BLaER1 (cell line): Measurements from ENCODE around the gene NAIF1.
"Not testable (repeated sequence)": the region's sequence is repeated elsewhere in the genome, so short reads cannot be mapped to it uniquely, and the experiment has no call there.

Experiments
- H3K27ac ChIP-seq: shearing (Covaris generic); formaldehyde crosslinking; 2 replicates; pipeline ENCODE4 v1.8.1; 2022
- H3K27me3 ChIP-seq: shearing (Covaris generic); formaldehyde crosslinking; 2 replicates; pipeline ENCODE4 v1.8.1; 2022
- H3K36me3 ChIP-seq: shearing (Covaris generic); formaldehyde crosslinking; 2 replicates; pipeline ENCODE4 v1.8.1; 2022
- H3K4me1 ChIP-seq: shearing (Covaris generic); formaldehyde crosslinking; 2 replicates; pipeline ENCODE4 v1.8.1; 2022
- H3K4me2 ChIP-seq: shearing (Covaris generic); formaldehyde crosslinking; 2 replicates; pipeline ENCODE4 v1.8.1; 2022
- H3K4me3 ChIP-seq: shearing (Covaris generic); formaldehyde crosslinking; 2 replicates; pipeline ENCODE4 v1.8.1; 2022
- H3K9ac ChIP-seq: shearing (Covaris generic); formaldehyde crosslinking; 2 replicates; pipeline ENCODE4 v1.8.1; 2022
- H3K9me3 ChIP-seq: shearing (Covaris generic); formaldehyde crosslinking; 2 replicates; pipeline ENCODE4 v1.8.1; 2022
- H4K20me1 ChIP-seq: shearing (Covaris generic); formaldehyde crosslinking; 2 replicates; pipeline ENCODE4 v1.8.1; 2022
- Cebpa-rat ChIP-seq: shearing (Covaris generic); IDR thresholded peaks from 2 replicates; pipeline ENCODE4 v1.8.1; 2022

NAIF1 gene

GRCh38 chr9:128054087-128054486, 13.0 kb downstream of the NAIF1 start:
- Histone ChIP-seq H3K4me1 (peaks cover 25% of the 10 kb centered on the region), H3K4me2 (peak overlapping the region; percentile 63; the same call in 1 of the 2 replicates), H3K27ac (no peak overlapping the region), H3K9me3 (no peaks in the 10 kb centered on the region), H3K4me3 (no peak overlapping the region), H3K36me3 (no peaks in the 10 kb centered on the region), H3K9ac (no peak overlapping the region), H3K27me3 (no peaks in the 10 kb centered on the region), H4K20me1 (no peaks in the 10 kb centered on the region)
- TF ChIP-seq Cebpa-rat, result no peak

GRCh38 chr9:128053560-128053959, 13.6 kb downstream of the NAIF1 start:
- Histone ChIP-seq H3K27me3 (no peaks in the 10 kb centered on the region), H3K36me3 (no peaks in the 10 kb centered on the region), H3K9me3 (no peaks in the 10 kb centered on the region), H3K9ac (no peak overlapping the region), H3K4me1 (peaks cover 25% of the 10 kb centered on the region), H3K4me2 (no peak overlapping the region), H4K20me1 (no peaks in the 10 kb centered on the region), H3K27ac (no peak overlapping the region), H3K4me3 (no peak overlapping the region)
- TF ChIP-seq Cebpa-rat, result no peak

GRCh38 chr9:128051932-128052709, 15.0 kb downstream of the NAIF1 start:
- Histone ChIP-seq H4K20me1 (no peaks in the 10 kb centered on the region), H3K36me3 (no peaks in the 10 kb centered on the region), H3K27ac (no peak overlapping the region), H3K4me3 (no peak overlapping the region), H3K9me3 (no peaks in the 10 kb centered on the region), H3K4me2 (no peak overlapping the region), H3K4me1 (peaks cover 25% of the 10 kb centered on the region), H3K9ac (no peak overlapping the region), H3K27me3 (no peaks in the 10 kb centered on the region)
- TF ChIP-seq Cebpa-rat, result no peak

GRCh38 chr9:128049843-128050242, 17.3 kb downstream of the NAIF1 start:
- H3K4me2 ChIP-seq, result no peak overlapping the region
- peaks cover 8% of the 10 kb centered on the region for H3K4me1 ChIP-seq
- no peaks in the 10 kb centered on the region for H3K36me3 ChIP-seq
- no peaks in the 10 kb centered on the region for H4K20me1 ChIP-seq
- no peaks in the 10 kb centered on the region for H3K27me3 ChIP-seq
- TF ChIP-seq Cebpa-rat, result no peak
- H3K9ac ChIP-seq, result no peak overlapping the region
- H3K9me3 ChIP-seq, result no peaks in the 10 kb centered on the region
- no peak overlapping the region for H3K4me3 ChIP-seq
- no peak overlapping the region for H3K27ac ChIP-seq

- Histone ChIP-seq H3K27me3 (no peaks in the 10 kb centered on the region), H3K9ac (no peak overlapping the region), H3K27ac (no peak overlapping the region), H3K4me2 (no peak overlapping the region), H3K4me3 (no peak overlapping the region), H3K9me3 (no peaks in the 10 kb centered on the region), H3K36me3 (no peaks in the 10 kb centered on the region), H4K20me1 (no peaks in the 10 kb centered on the region), H3K4me1 (no peaks in the 10 kb centered on the region)
- no peak for TF ChIP-seq Cebpa-rat
Measured at GRCh38 chr9:128048663-128049062, 18.5 kb downstream of the NAIF1 start.

- no peaks in the 10 kb centered on the region for H3K9me3 ChIP-seq
- H3K4me1 ChIP-seq, result peaks cover 4% of the 10 kb centered on the region
- no peak overlapping the region for H3K4me2 ChIP-seq
- no peaks in the 10 kb centered on the region for H3K36me3 ChIP-seq
- no peak overlapping the region for H3K4me3 ChIP-seq
- no peak for TF ChIP-seq Cebpa-rat
- H3K9ac ChIP-seq, result no peak overlapping the region
- H3K27ac ChIP-seq, result no peak overlapping the region
- no peaks in the 10 kb centered on the region for H3K27me3 ChIP-seq
- no peaks in the 10 kb centered on the region for H4K20me1 ChIP-seq
Measured at GRCh38 chr9:128047231-128047630, 19.9 kb downstream of the NAIF1 start.

GRCh38 chr9:128045831-128046230, 21.3 kb downstream of the NAIF1 start:
- Histone ChIP-seq H4K20me1 (no peaks in the 10 kb centered on the region), H3K27me3 (no peaks in the 10 kb centered on the region), H3K27ac (no peak overlapping the region), H3K4me3 (no peak overlapping the region), H3K36me3 (no peaks in the 10 kb centered on the region), H3K4me1 (peaks cover 15% of the 10 kb centered on the region), H3K9me3 (no peaks in the 10 kb centered on the region), H3K9ac (no peak overlapping the region), H3K4me2 (no peak overlapping the region)
- no peak for TF ChIP-seq Cebpa-rat

- not testable (repeated sequence) for H3K27ac ChIP-seq, H3K4me3 ChIP-seq, H3K4me2 ChIP-seq, H3K27me3 ChIP-seq, H3K9me3 ChIP-seq, H3K9ac ChIP-seq, H4K20me1 ChIP-seq, H3K36me3 ChIP-seq
- peaks cover 15% of the 10 kb centered on the region for H3K4me1 ChIP-seq
Measured at GRCh38 chr9:128045409-128045808, 21.7 kb downstream of the NAIF1 start.

GRCh38 chr9:128043467-128043868, 23.7 kb downstream of the NAIF1 start:
- no peaks in the 10 kb centered on the region for H3K36me3 ChIP-seq
- no peak overlapping the region for H3K4me3 ChIP-seq
- H3K9me3 ChIP-seq, result no peaks in the 10 kb centered on the region
- H4K20me1 ChIP-seq, result no peaks in the 10 kb centered on the region
- peaks cover 15% of the 10 kb centered on the region for H3K4me1 ChIP-seq
- no peak for TF ChIP-seq Cebpa-rat
- H3K9ac ChIP-seq, result no peak overlapping the region
- H3K27me3 ChIP-seq, result no peaks in the 10 kb centered on the region
- no peak overlapping the region for H3K27ac ChIP-seq
- H3K4me2 ChIP-seq, result no peak overlapping the region

- no peak overlapping the region for H3K4me3 ChIP-seq
- no peaks in the 10 kb centered on the region for H3K36me3 ChIP-seq
- H3K9ac ChIP-seq, result no peak overlapping the region
- peak overlapping the region; percentile 32 for H3K4me2 ChIP-seq
- H3K4me1 ChIP-seq, result peaks cover 15% of the 10 kb centered on the region
- H4K20me1 ChIP-seq, result no peaks in the 10 kb centered on the region
- TF ChIP-seq Cebpa-rat, result no peak
- H3K27me3 ChIP-seq, result no peaks in the 10 kb centered on the region
- no peaks in the 10 kb centered on the region for H3K9me3 ChIP-seq
- H3K27ac ChIP-seq, result no peak overlapping the region
Measured at GRCh38 chr9:128042043-128042442, 25.1 kb downstream of the NAIF1 start.

- not testable (repeated sequence) for H3K9ac ChIP-seq, H3K4me2 ChIP-seq, H3K4me3 ChIP-seq, H3K9me3 ChIP-seq, H3K27me3 ChIP-seq, H4K20me1 ChIP-seq, H3K36me3 ChIP-seq, H3K27ac ChIP-seq
- H3K4me1 ChIP-seq, result peaks cover 15% of the 10 kb centered on the region
Measured at GRCh38 chr9:128040783-128041182, 26.3 kb downstream of the NAIF1 start.

- H3K27me3 ChIP-seq, H3K9ac ChIP-seq, H3K4me2 ChIP-seq, H3K36me3 ChIP-seq, H4K20me1 ChIP-seq, H3K27ac ChIP-seq, H3K9me3 ChIP-seq, H3K4me3 ChIP-seq: not testable (repeated sequence)
- H3K4me1 ChIP-seq, result peaks cover 10% of the 10 kb centered on the region
Measured at GRCh38 chr9:128036522-128036921, 30.6 kb downstream of the NAIF1 start.
